K562 (cell line): ENCODE measurements around the gene OR4D9. TPM values are rescaled to one million over a fixed set of nuclear protein-coding genes. Genes with fewer than 3 reads are reported as not detected.

Experiments
- ATF1 ChIP-seq, 2 experiments: fragments of 450-650 bp in 1 of 2; IDR thresholded peaks; 2 replicates each; pipeline ENCODE4 v1.6.1; 2016; ENCODE audit warnings: missing compliant biosample characterization in 1 of 2, missing genetic modification characterization in 1 of 2
- E2F6 ChIP-seq, 2 experiments: IDR thresholded peaks; 2 replicates each; pipeline ENCODE4 v1.6.1; 2011; ENCODE audit warnings: borderline replicate concordance in 1 of 2, control low read depth in 1 of 2, low read depth in 1 of 2, low read length in 1 of 2, mild to moderate bottlenecking in 1 of 2, mixed read lengths in 1 of 2, moderate library complexity in 1 of 2; ENCODE audit not compliant: insufficient read depth in 1 of 2, insufficient read length in 1 of 2, poor library complexity in 1 of 2, severe bottlenecking in 1 of 2; ENCODE audit errors: extremely low read depth in 1 of 2
- EZH2 ChIP-seq: IDR thresholded peaks from 2 replicates; pipeline ENCODE4 v1.6.1; 2012; ENCODE audit warnings: low read depth, mild to moderate bottlenecking, inconsistent platforms, low read length, borderline replicate concordance
- HDAC1 ChIP-seq, 2 experiments: fragments of 450-650 bp; IDR thresholded peaks; 2 replicates each; pipeline ENCODE4 v1.6.1; 2016 to 2017; ENCODE audit warnings: inconsistent platforms in 1 of 2, mild to moderate bottlenecking in 1 of 2, moderate library complexity in 1 of 2
- HDGF ChIP-seq: fragments of 450-650 bp; IDR thresholded peaks from 2 replicates; pipeline ENCODE4 v1.6.1; 2016
- KDM2B ChIP-seq: fragments of 250-450 bp; sonication (Bioruptor Pico); IDR thresholded peaks from 2 replicates; pipeline ENCODE4 v1.8.0; 2021; ENCODE audit warnings: mild to moderate bottlenecking, moderate library complexity
- LEF1 ChIP-seq: fragments of 450-650 bp; IDR thresholded peaks from 2 replicates; pipeline ENCODE4 v1.6.1; 2016; ENCODE audit warnings: mild to moderate bottlenecking
- MCM2 ChIP-seq: fragments of 450-650 bp; IDR thresholded peaks from 2 replicates; pipeline ENCODE4 v1.6.1; 2017; ENCODE audit warnings: low read depth, mild to moderate bottlenecking
- MEF2A ChIP-seq: IDR thresholded peaks from 2 replicates; pipeline ENCODE4 v1.6.1; 2011; ENCODE audit warnings: low read depth, mild to moderate bottlenecking, low read length, moderate library complexity; ENCODE audit not compliant: control insufficient read depth
- MTA2 ChIP-seq: fragments of 450-650 bp; IDR thresholded peaks from 2 replicates; pipeline ENCODE4 v1.6.1; 2016; ENCODE audit warnings: low read depth
- NFATC3 ChIP-seq: fragments of 450-650 bp; IDR thresholded peaks from 2 replicates; pipeline ENCODE4 v1.6.1; 2017; ENCODE audit warnings: mild to moderate bottlenecking
- PKNOX1 ChIP-seq: fragments of 450-650 bp; IDR thresholded peaks from 2 replicates; pipeline ENCODE4 v1.6.1; 2016
- PML ChIP-seq: IDR thresholded peaks from 2 replicates; pipeline ENCODE4 v1.6.1; 2012; ENCODE audit warnings: low read length, inconsistent platforms
- RBM34 ChIP-seq: fragments of 200-400 bp; formaldehyde crosslinking; IDR thresholded peaks from 2 replicates; pipeline ENCODE4 v1.6.1; 2018; ENCODE audit warnings: low read length, borderline replicate concordance; ENCODE audit not compliant: insufficient read depth
- SMAD2 ChIP-seq: fragments of 150-350 bp; IDR thresholded peaks from 2 replicates; pipeline ENCODE4 v1.6.1; 2014; ENCODE audit warnings: low read depth, mild to moderate bottlenecking, low read length
- SMARCE1 ChIP-seq: fragments of 450-650 bp; IDR thresholded peaks from 2 replicates; pipeline ENCODE4 v1.7.1; 2016; ENCODE audit warnings: mild to moderate bottlenecking
- SMC3 ChIP-seq: conservative IDR thresholded peaks from 2 replicates; pipeline ENCODE4 v1.6.1; 2011; ENCODE audit warnings: low read depth, low read length, improper control_type of control experiment; ENCODE audit not compliant: insufficient read depth
- SUPT5H ChIP-seq: fragments of 450-650 bp; IDR thresholded peaks from 2 replicates; pipeline ENCODE4 v1.6.1; 2016
- TBL1XR1 ChIP-seq, 2 experiments: IDR thresholded peaks; 2 replicates each; pipeline ENCODE4 v1.6.1; 2012; ENCODE audit warnings: improper control_type of control experiment in 2 of 2, low read length in 2 of 2, mild to moderate bottlenecking in 1 of 2
- THRAP3 ChIP-seq: fragments of 450-650 bp; IDR thresholded peaks from 2 replicates; pipeline ENCODE4 v1.6.1; 2016; ENCODE audit warnings: mild to moderate bottlenecking, inconsistent platforms, borderline replicate concordance
- ZBTB1 ChIP-seq: sonication (generic); formaldehyde crosslinking; IDR thresholded peaks from 2 replicates; pipeline ENCODE4 v1.8.1; 2023; ENCODE audit warnings: missing genetic modification reagents, low read depth, mild to moderate bottlenecking, borderline replicate concordance
- ZEB2 ChIP-seq: fragments of 450-650 bp; IDR thresholded peaks from 2 replicates; pipeline ENCODE4 v1.6.1; 2016
- ZNF253 ChIP-seq: fragments of 250-450 bp; sonication (Bioruptor Pico); conservative IDR thresholded peaks from 2 replicates; pipeline ENCODE4 v1.6.1; 2021; ENCODE audit warnings: mild to moderate bottlenecking
- ZNF589 ChIP-seq: fragments of 200-800 bp; sonication (Bioruptor generic); IDR thresholded peaks from 2 replicates; pipeline ENCODE4 v1.6.1; 2016; ENCODE audit warnings: low read depth, missing genetic modification characterization, missing compliant biosample characterization
- ZNF717 ChIP-seq: fragments of 250-450 bp; sonication (Bioruptor Pico); IDR thresholded peaks from 2 replicates; pipeline ENCODE4 v1.5.0; 2021
- ZNF77 ChIP-seq: fragments of 250-450 bp; sonication (Bioruptor Pico); IDR thresholded peaks from 2 replicates; pipeline ENCODE4 v1.5.0; 2020
- polyA plus RNA-seq, 8 experiments: library from polyadenylated mRNA; depleted of rRNA in 4 of 8; stranded (reverse) in 5 of 8; unstranded in 3 of 8; fragments of >200 nt; fragmentation: Nextera tagmentation in 2 of 8; fragmentation: Illumina TruSeq in 1 of 8; extraction: Ambion mirVana in 2 of 8; extraction: Trizol in 1 of 8; gene quantifications; 2 replicates each; pipeline versions ENCODE4 v1.2.1 to v1.2.3, GENCODE V29; 2011 to 2014; ENCODE audit warnings: inconsistent platforms in 1 of 8, missing spikeins in 1 of 8
- total RNA-seq, 7 experiments: library from RNA; depleted of rRNA in 6 of 7; stranded (reverse); fragments of >200 nt in 6 of 7; fragmentation: Illumina TruSeq in 2 of 7; extraction: Trizol in 2 of 7; gene quantifications; 2 replicates each; pipeline versions ENCODE4 v1.2.1 to v1.2.3, GENCODE V29; 2011 to 2021; ENCODE audit warnings: low replicate concordance in 1 of 7
- TF ChIP-seq, protein P1 (sequence below): sonication (generic); formaldehyde crosslinking; IDR thresholded peaks from 2 replicates; pipeline ENCODE4 v1.8.0; 2022; ENCODE audit warnings: mild to moderate bottlenecking, missing genetic modification reagents
- TF ChIP-seq, protein P2 (sequence below): fragments of 450-650 bp; formaldehyde crosslinking; IDR thresholded peaks from 2 replicates; pipeline ENCODE4 v1.4.0; 2020; ENCODE audit warnings: mild to moderate bottlenecking

Gene OR4D9
- total and polyA plus RNA-seq, 9 of the 15 experiments (the other 6 are each of a cell fraction or from before 2014, with no cell fraction given), result not detected

- no peak for TF ChIP-seq KDM2B
- peak; percentile 46 to 66 for TF ChIP-seq E2F6 (IDR thresholded peaks at IDR 0.05; ENCODE audit: borderline replicate concordance in 1 of 2, extremely low read depth in 1 of 2, insufficient read depth in 1 of 2, insufficient read length in 1 of 2, low read depth in 1 of 2, low read length in 1 of 2, poor library complexity in 1 of 2, severe bottlenecking in 1 of 2)
- TF ChIP-seq NFATC3, result peak; percentile 48; the same call in 1 of the 2 replicates
- TF ChIP-seq MEF2A, result no peak
- no peak for TF ChIP-seq ZNF253
- no peak for TF ChIP-seq ZBTB1 (CRISPR knock-in tag)
- no peak for TF ChIP-seq SMARCE1
- TF ChIP-seq SMAD2, result no peak
- no peak for TF ChIP-seq RBM34
- TF ChIP-seq, protein P1, sequence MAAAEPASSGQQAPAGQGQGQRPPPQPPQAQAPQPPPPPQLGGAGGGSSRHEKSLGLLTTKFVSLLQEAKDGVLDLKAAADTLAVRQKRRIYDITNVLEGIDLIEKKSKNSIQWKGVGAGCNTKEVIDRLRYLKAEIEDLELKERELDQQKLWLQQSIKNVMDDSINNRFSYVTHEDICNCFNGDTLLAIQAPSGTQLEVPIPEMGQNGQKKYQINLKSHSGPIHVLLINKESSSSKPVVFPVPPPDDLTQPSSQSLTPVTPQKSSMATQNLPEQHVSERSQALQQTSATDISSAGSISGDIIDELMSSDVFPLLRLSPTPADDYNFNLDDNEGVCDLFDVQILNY, result no peak
- TF ChIP-seq THRAP3, result no peak
- peak in 1 of 2 experiments; percentile 89; a peak in 1 of 4 replicates for TF ChIP-seq HDAC1 (IDR thresholded peaks at IDR 0.05)
- no peak for TF ChIP-seq ZNF589 (CRISPR knock-in tag)
- TF ChIP-seq LEF1, result no peak
- TF ChIP-seq, protein P2, sequence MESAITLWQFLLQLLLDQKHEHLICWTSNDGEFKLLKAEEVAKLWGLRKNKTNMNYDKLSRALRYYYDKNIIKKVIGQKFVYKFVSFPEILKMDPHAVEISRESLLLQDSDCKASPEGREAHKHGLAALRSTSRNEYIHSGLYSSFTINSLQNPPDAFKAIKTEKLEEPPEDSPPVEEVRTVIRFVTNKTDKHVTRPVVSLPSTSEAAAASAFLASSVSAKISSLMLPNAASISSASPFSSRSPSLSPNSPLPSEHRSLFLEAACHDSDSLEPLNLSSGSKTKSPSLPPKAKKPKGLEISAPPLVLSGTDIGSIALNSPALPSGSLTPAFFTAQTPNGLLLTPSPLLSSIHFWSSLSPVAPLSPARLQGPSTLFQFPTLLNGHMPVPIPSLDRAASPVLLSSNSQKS (CRISPR knock-in tag), result no peak
- TF ChIP-seq PML, result peak; percentile 36; the same call in 1 of the 2 replicates
- TF ChIP-seq SMC3, result no peak
- no peak for TF ChIP-seq MTA2
- TF ChIP-seq TBL1XR1 (IDR thresholded peaks at IDR 0.05; ENCODE audit: low read length in 2 of 2), result peak; percentile 41 to 95; a peak in 2 of 4 replicates
- TF ChIP-seq EZH2, result no peak
- no peak for TF ChIP-seq ATF1 (CRISPR knock-in tag; IDR thresholded peaks at IDR 0.05)
- peak; percentile 57; the same call in 1 of the 2 replicates for TF ChIP-seq ATF1 (tag; IDR thresholded peaks at IDR 0.05)
- no peak for TF ChIP-seq SUPT5H
- TF ChIP-seq PKNOX1, result no peak
- TF ChIP-seq MCM2, result no peak
- no peak for TF ChIP-seq ZNF77
- TF ChIP-seq ZNF717 (CRISPR knock-in tag), result no peak
- no peak for TF ChIP-seq HDGF
- no peak for TF ChIP-seq ZEB2
Observed at GRCh38 chr11:59556115-59556916, 45.0 kb downstream of the OR4D9 start (continued).
